Heart left ventricle (tissue), 16 donors: ENCODE results near the gene MRTO4. TPM values are rescaled to one million over a fixed set of nuclear protein-coding genes. Genes with fewer than 3 reads are reported as not detected.
A peak's percentile ranks its signal among the peaks of the same experiment; 100 is the strongest.

Experiments used
- ATAC-seq, 4 donors: fragments of 200-7000 bp; cut with Tn5 transposase; one replicate each; pipeline ENCODE4 v1.9.1; 2020 to 2022; ENCODE audit warnings: moderate library complexity in 4 of 4, mild to moderate bottlenecking in 3 of 4, moderate number of reproducible peaks in 1 of 4
- DNase-seq, 5 donors: peaks; one replicate each; pipeline ENCODE4 v3.0.0-alpha.2; 2020
- H3K27ac ChIP-seq, 12 donors: fragments of 200-600 bp; sonication (generic) in 4 of 12; one replicate each; pipeline versions ENCODE4 v1.5.0 to v1.8.0; 2016 to 2022; ENCODE audit warnings: mild to moderate bottlenecking in 2 of 12
- H3K27me3 ChIP-seq, 9 donors: fragments of 200-600 bp; sonication (generic) in 2 of 9; one replicate each; pipeline versions ENCODE4 v1.5.1 to v1.8.0; 2016 to 2022; ENCODE audit warnings: mild to moderate bottlenecking in 3 of 9
- H3K36me3 ChIP-seq, 9 donors: fragments of 200-600 bp; sonication (generic) in 2 of 9; one replicate each; pipeline versions ENCODE4 v1.5.0 to v1.8.0; 2018 to 2022; ENCODE audit warnings: mild to moderate bottlenecking in 2 of 9
- H3K4me1 ChIP-seq, 12 donors: fragments of 200-600 bp; sonication (generic) in 4 of 12; one replicate each; pipeline versions ENCODE4 v1.5.0 to v1.8.0; 2016 to 2022; ENCODE audit warnings: mild to moderate bottlenecking in 3 of 12
- H3K4me3 ChIP-seq, 12 donors: fragments of 200-600 bp; sonication (generic) in 4 of 12; one replicate each; pipeline versions ENCODE4 v1.5.0 to v1.8.0; 2017 to 2022; ENCODE audit warnings: mild to moderate bottlenecking in 9 of 12, moderate library complexity in 4 of 12
- H3K9me3 ChIP-seq, 12 donors: fragments of 200-600 bp; sonication (generic) in 4 of 12; one replicate each; pipeline versions ENCODE4 v1.5.0 to v1.8.0; 2016 to 2022; ENCODE audit warnings: mild to moderate bottlenecking in 1 of 12
- POLR2A ChIP-seq, 2 donors: fragments of 450-650 bp; IDR thresholded peaks; one replicate each; pipeline ENCODE4 v1.6.1; 2017; ENCODE audit warnings: antibody characterized with exemption in 2 of 2, mild to moderate bottlenecking in 2 of 2, moderate library complexity in 2 of 2
- WGBS, 4 donors: extraction: QIAGEN DNeasy Blood & Tissue Kit in 2 of 4; methylation state at CpG; one replicate each; pipeline versions ENCODE4 v1.1.5 to v1.1.7; 2013 to 2018; 5-methylcytosine and 5-hydroxymethylcytosine counted together
- intact Hi-C, 10 donors: fragments of 100-400 bp; cut with DNase I; formaldehyde crosslinking; loops; one replicate each; pipeline versions ENCODE4 v1.11.1 to v1.14.2; 2022
- long read RNA-seq, 3 donors: library from polyadenylated mRNA; unstranded; transcript quantifications; one replicate each; pipeline ENCODE4 v2.0.0, GENCODE V29; 2020 to 2021
- polyA plus RNA-seq, 2 donors: library from polyadenylated mRNA; stranded (reverse); fragments of 200-250 nt; gene quantifications; one replicate each; pipeline ENCODE4 v1.2.3, GENCODE V29; 2013
- total RNA-seq, 9 donors: library from RNA; depleted of rRNA in 2 of 9; stranded (reverse); fragments of >200 nt in 2 of 9; fragmentation: NEBNext Ultra II Directional in 3 of 9; extraction: Animal tissue kit (Norgen Biotek cat#: 25700) in 3 of 9; gene quantifications; one replicate each; pipeline versions ENCODE4 v1.1.0 to v1.2.4, GENCODE V29; 2016 to 2023
- TF ChIP-seq, protein P1 (sequence below), 12 donors: fragments of 200-600 bp; sonication (generic) in 4 of 12; IDR thresholded peaks; one replicate each; pipeline versions ENCODE4 v1.5.0 to v1.8.0; 2018 to 2022; ENCODE audit warnings: antibody characterized with exemption in 12 of 12, mild to moderate bottlenecking in 5 of 12
- donor health status: ischemic (EF 13 %, LVEDD 7.1; RV severe dilation, severe dysfunction).
- donor health status: healthy with polysubstance abuse.
- donor health status: DM: no; HTN: yes; CAD: no.
- donor health status: DM: no; HTN: no; CAD: no.
- donor health status: ischemic (EF 25% LVEDD 6.9; RV normal size, moderate dysfunction).
- donor health status: ischemic (EF 25% LVEDD 5.7; RV mildly dilated, moderate dysfunction).
- donor health status: healthy.
- donor health status: DM: yes; HTN: yes; CAD: no.
- donor health status: ischemic (EF 35%, LVEDD 5.7; RV mildly dilated, moderate dysfunction).
- donor health status: nonischemic (EF 11% LVEDD 7.7; RV severe dilation, severe dysfunction).
- donor health status: DM: yes; HTN: yes; CAD: no.
- donor health status: PGD.
- donor health status: ischemic (EF 29% LVEDD 5.4; RV normal size, mild dysfunction).
- donor health status: nonischemic (EF 23%, LVEDD 6.1; RV moderate dilation, normal function).

Gene MRTO4
- total RNA-seq (10 to 100 TPM in 6 of 9 donors, 1 to 10 TPM in 3; 8.3 to 17.4 (median 13.7) TPM), polyA plus RNA-seq (10 to 100 TPM; 19.3 to 56.3 TPM)
- long read RNA-seq, donor 1, transcript MRTO4-201 (8 exons, 2,315 nt) = major isoform, 10 of 11 reads
- long read RNA-seq, donor 1, partial matches to known transcripts = 0 of 11 reads
- long read RNA-seq, donor 1, other reads (novel, unspliced or antisense) = 1 of 11 reads
- long read RNA-seq, donor 2, transcript MRTO4-201 (8 exons, 2,315 nt) = major isoform, 26 of 32 reads
- long read RNA-seq, donor 2, partial matches to known transcripts = 1 of 32 reads
- long read RNA-seq, donor 2, other reads (novel, unspliced or antisense) = 5 of 32 reads
- long read RNA-seq, donor 3, transcript MRTO4-201 (8 exons, 2,315 nt) = major isoform, 15 of 23 reads
- long read RNA-seq, donor 3, partial matches to known transcripts = 0 of 23 reads
- long read RNA-seq, donor 3, other reads (novel, unspliced or antisense) = 8 of 23 reads

DNA sequence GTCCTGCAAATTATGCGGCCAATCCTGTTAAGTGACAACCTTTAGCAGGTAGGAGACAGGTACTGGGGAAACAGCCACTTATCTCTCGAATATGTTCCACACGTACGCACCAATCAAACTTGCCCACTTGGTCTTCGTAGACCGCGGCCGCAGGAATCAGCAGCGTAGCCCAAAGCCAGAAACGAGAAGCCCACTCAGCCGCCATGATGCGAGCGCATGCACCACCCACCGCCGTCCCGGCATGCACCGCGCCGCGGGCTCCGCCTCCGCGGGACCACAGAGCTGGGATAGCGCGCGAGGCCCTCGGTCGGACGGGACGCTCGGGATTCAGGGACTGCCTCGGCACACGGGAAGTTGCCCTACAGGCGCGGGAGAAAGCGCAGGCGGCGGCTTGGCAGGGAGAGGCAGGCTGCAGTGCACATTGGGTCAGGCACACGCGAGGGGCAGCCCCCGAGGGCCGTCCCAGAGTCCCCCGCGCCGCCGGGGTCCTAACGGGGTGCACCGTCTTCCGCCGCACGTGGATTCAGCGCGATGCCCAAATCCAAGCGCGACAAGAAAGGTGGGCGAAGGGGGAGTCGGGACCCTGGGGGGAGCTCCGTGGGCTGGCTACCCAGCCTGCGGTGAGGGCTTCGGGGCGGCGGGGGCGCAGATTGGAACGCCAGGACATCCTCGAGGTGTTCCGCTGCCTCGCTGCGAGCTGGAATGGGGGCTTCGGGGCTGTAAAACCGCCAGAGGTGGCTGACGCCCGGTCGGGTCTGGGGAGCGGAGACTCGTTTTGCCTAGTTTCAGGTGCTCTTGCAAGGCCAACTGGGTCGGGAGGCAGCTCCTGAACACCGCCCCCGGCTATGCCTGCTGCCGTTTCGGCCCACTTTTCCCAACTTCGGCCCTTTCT lies at the start of gene MRTO4, which contains the start of gene EMC1:
MRTO4 (plus strand) TSS at position 501 of the 892 bp plus-strand sequence; CDS start at position 532, 31 bp downstream.
EMC1 (minus strand) TSS at position 220 of the 892 bp plus-strand sequence; CDS start at position 205, 15 bp downstream.
- ATAC-seq (peak; percentile 87 to 97 (median 96)), DNase-seq (peak; percentile 84 to 92 (median 90))
- Histone ChIP-seq H3K27me3 (no peaks in the 10 kb centered on the region), H3K4me3 (peak within 1 kb of the TSS; percentile 63 to 95 (median 80)), H3K36me3 (peaks cover 0 to 23% (median 8%) of the 10 kb centered on the region in 9 donors), H3K9me3 (no peaks in the 10 kb centered on the region), H3K27ac (peak within 1 kb of the TSS; percentile 91 to 98 (median 96)), H3K4me1 (peaks cover 3 to 37% (median 25%) of the 10 kb centered on the region in 12 donors)
- intact Hi-C loops = loop anchor here in 8 of 10 donors (1.0 to 10.0 kb wide), 4 partner anchors 41 to 406 kb away; partner anchors contain the start of gene UBR4 (in 1 of the 8)
- TF ChIP-seq, protein P1, sequence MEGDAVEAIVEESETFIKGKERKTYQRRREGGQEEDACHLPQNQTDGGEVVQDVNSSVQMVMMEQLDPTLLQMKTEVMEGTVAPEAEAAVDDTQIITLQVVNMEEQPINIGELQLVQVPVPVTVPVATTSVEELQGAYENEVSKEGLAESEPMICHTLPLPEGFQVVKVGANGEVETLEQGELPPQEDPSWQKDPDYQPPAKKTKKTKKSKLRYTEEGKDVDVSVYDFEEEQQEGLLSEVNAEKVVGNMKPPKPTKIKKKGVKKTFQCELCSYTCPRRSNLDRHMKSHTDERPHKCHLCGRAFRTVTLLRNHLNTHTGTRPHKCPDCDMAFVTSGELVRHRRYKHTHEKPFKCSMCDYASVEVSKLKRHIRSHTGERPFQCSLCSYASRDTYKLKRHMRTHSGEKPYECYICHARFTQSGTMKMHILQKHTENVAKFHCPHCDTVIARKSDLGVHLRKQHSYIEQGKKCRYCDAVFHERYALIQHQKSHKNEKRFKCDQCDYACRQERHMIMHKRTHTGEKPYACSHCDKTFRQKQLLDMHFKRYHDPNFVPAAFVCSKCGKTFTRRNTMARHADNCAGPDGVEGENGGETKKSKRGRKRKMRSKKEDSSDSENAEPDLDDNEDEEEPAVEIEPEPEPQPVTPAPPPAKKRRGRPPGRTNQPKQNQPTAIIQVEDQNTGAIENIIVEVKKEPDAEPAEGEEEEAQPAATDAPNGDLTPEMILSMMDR (IDR thresholded peaks at IDR 0.05) = no peak
- peak in 1 of 2 donors; percentile 66 for TF ChIP-seq POLR2A (IDR thresholded peaks at IDR 0.05)
- WGBS, 4 donors = 0 to 1% (median 0%) methylated on average over 31 to 81 of the region's 81 CpGs

- WGBS, 4 donors = 79 to 82% (median 81%) methylated on average over 3 of the region's 3 CpGs
- no peaks in the 10 kb centered on the region for H3K9me3 ChIP-seq
- peak overlapping the region in 1 of 12 donors; percentile 35 for H3K27ac ChIP-seq
- H3K36me3 ChIP-seq = peaks cover 0 to 44% (median 41%) of the 10 kb centered on the region in 9 donors
- intact Hi-C loops = no loop called here
- H3K27me3 ChIP-seq = no peaks in the 10 kb centered on the region
- H3K4me1 ChIP-seq = peaks cover 0 to 93% (median 54%) of the 10 kb centered on the region in 12 donors
- ATAC-seq (no peak), DNase-seq (no peak)
- H3K4me3 ChIP-seq = no peak overlapping the region
- TF ChIP-seq, protein P1 (IDR thresholded peaks at IDR 0.05) = no peak
- no peak for TF ChIP-seq POLR2A (IDR thresholded peaks at IDR 0.05)
These were observed 49.2 kb upstream of the MRTO4 start for GRCh38 chr1:19202396-19202795.

DNA sequence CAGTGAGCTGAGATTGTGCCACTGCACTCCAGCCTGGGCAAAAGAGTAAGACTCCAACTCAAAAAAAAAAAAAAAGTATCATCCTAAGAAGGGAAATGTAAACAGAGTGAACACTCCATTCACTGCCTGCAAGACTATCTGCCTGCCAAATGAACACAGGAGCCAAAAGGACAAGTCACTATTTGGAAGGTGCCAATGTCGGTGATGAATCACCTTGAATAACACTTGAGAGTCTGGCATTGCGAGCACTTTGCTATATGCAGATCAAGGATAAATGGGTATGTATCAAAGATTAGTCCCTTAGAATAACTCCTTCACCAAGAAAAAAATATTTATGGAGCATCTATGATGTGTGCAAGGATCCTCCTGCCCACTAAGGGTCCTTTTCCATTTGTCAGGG lies 48.2 kb upstream of the MRTO4 start:
- Histone ChIP-seq H3K9me3 (no peaks in the 10 kb centered on the region), H3K4me3 (no peak overlapping the region), H3K4me1 (peaks cover 0 to 97% (median 64%) of the 10 kb centered on the region in 12 donors), H3K36me3 (peaks cover 0 to 34% (median 31%) of the 10 kb centered on the region in 9 donors), H3K27me3 (no peaks in the 10 kb centered on the region), H3K27ac (peak overlapping the region in 2 of 12 donors; percentile 8 to 45)
- ATAC-seq (peak; percentile 62 to 87 (median 75)), DNase-seq (peak in 2 of 5 donors; percentile 30 to 49)
- intact Hi-C loops = no loop called here
- 47 to 63% (median 56%) methylated on average over 2 of the region's 2 CpGs for WGBS, 4 donors
- TF ChIP-seq POLR2A (IDR thresholded peaks at IDR 0.05) = no peak
- TF ChIP-seq, protein P1 (IDR thresholded peaks at IDR 0.05) = no peak
